Measurements from ENCODE around the gene STX8.
"Not testable (repeated sequence)": the region's sequence is repeated elsewhere in the genome, so short reads cannot be mapped to it uniquely, and the experiment has no call there.

Gene STX8

GRCh38 chr17:9339958-9340357 is 235.7 kb downstream of the STX8 start:
- H3K27ac Mint-ChIP-seq, result no peak overlapping the region
- no peak for DNase-seq
- H3K4me3 Mint-ChIP-seq, result no peak overlapping the region
- no peaks in the 10 kb centered on the region for H3K4me1 Mint-ChIP-seq
- H3K27me3 Mint-ChIP-seq, result no peaks in the 10 kb centered on the region
- ATAC-seq, result no peak
- H3K9me3 Mint-ChIP-seq, result peaks cover 4 to 24% of the 10 kb centered on the region in 2 donors

GRCh38 chr17:9339482-9339881 is 236.1 kb downstream of the STX8 start:
- not testable (repeated sequence) for H3K4me3 Mint-ChIP-seq, H3K4me1 Mint-ChIP-seq, DNase-seq, H3K27me3 Mint-ChIP-seq, H3K27ac Mint-ChIP-seq, ATAC-seq
- peaks cover 9 to 29% of the 10 kb centered on the region in 2 donors for H3K9me3 Mint-ChIP-seq

GRCh38 chr17:9336817-9337216 is 238.8 kb downstream of the STX8 start:
- no peaks in the 10 kb centered on the region for H3K27me3 Mint-ChIP-seq
- no peak overlapping the region for H3K27ac Mint-ChIP-seq
- DNase-seq (no peak), ATAC-seq (no peak)
- no peaks in the 10 kb centered on the region for H3K4me1 Mint-ChIP-seq
- H3K4me3 Mint-ChIP-seq, result no peak overlapping the region
- H3K9me3 Mint-ChIP-seq, result peaks cover 12 to 32% of the 10 kb centered on the region in 2 donors

GRCh38 chr17:9334536-9335446 is 240.8 kb downstream of the STX8 start:
- H3K9me3 Mint-ChIP-seq, result peaks cover 12 to 32% of the 10 kb centered on the region in 2 donors
- no peak for ATAC-seq
- no peaks in the 10 kb centered on the region for H3K27me3 Mint-ChIP-seq
- no peak overlapping the region for H3K4me3 Mint-ChIP-seq
- no peak for DNase-seq
- no peak overlapping the region for H3K27ac Mint-ChIP-seq
- H3K4me1 Mint-ChIP-seq, result no peaks in the 10 kb centered on the region

- peaks cover 12 to 25% of the 10 kb centered on the region in 2 donors for H3K9me3 Mint-ChIP-seq
- DNase-seq (no peak), ATAC-seq (no peak)
- H3K27ac Mint-ChIP-seq, result no peak overlapping the region
- H3K27me3 Mint-ChIP-seq, result no peaks in the 10 kb centered on the region
- no peak overlapping the region for H3K4me3 Mint-ChIP-seq
- H3K4me1 Mint-ChIP-seq, result no peaks in the 10 kb centered on the region
Observed at GRCh38 chr17:9332132-9332494, 243.5 kb downstream of the STX8 start.

- ATAC-seq, result no peak
Observed at GRCh38 chr17:9331279-9332131, 244.1 kb downstream of the STX8 start.

GRCh38 chr17:9330611-9331271 is 244.9 kb downstream of the STX8 start:
- Mint-ChIP-seq H3K4me3 (no peak overlapping the region), H3K4me1 (no peaks in the 10 kb centered on the region), H3K27ac (no peak overlapping the region), H3K27me3 (no peaks in the 10 kb centered on the region), H3K9me3 (peaks cover 12 to 16% of the 10 kb centered on the region in 2 donors)
- ATAC-seq (no peak), DNase-seq (no peak)

More at GRCh38 chr17:9331279-9332131, 244.1 kb downstream of the STX8 start:
- H3K27ac Mint-ChIP-seq, result no peak overlapping the region
- H3K9me3 Mint-ChIP-seq, result peaks cover 12 to 23% of the 10 kb centered on the region in 2 donors
- H3K4me1 Mint-ChIP-seq, result no peaks in the 10 kb centered on the region
- no peaks in the 10 kb centered on the region for H3K27me3 Mint-ChIP-seq
- no peak overlapping the region for H3K4me3 Mint-ChIP-seq
- DNase-seq, result no peak

GRCh38 chr17:9330141-9330540 is 245.5 kb downstream of the STX8 start:
- DNase-seq (no peak), ATAC-seq (no peak)
- Mint-ChIP-seq H3K27ac (no peak overlapping the region), H3K27me3 (no peaks in the 10 kb centered on the region), H3K9me3 (peaks cover 10% of the 10 kb centered on the region in 2 donors), H3K4me1 (no peaks in the 10 kb centered on the region), H3K4me3 (no peak overlapping the region)

- H3K27me3 Mint-ChIP-seq, result no peaks in the 10 kb centered on the region
Observed at GRCh38 chr17:9329251-9329921, 246.2 kb downstream of the STX8 start.

GRCh38 chr17:9324864-9325263 is 250.8 kb downstream of the STX8 start:
- no peak overlapping the region for H3K27ac Mint-ChIP-seq
- no peaks in the 10 kb centered on the region for H3K27me3 Mint-ChIP-seq
- ATAC-seq, result no peak
- DNase-seq, result no peak
- no peak overlapping the region for H3K4me3 Mint-ChIP-seq
- H3K4me1 Mint-ChIP-seq, result no peaks in the 10 kb centered on the region
- H3K9me3 Mint-ChIP-seq, result no peaks in the 10 kb centered on the region

More at GRCh38 chr17:9329251-9329921, 246.2 kb downstream of the STX8 start:
- Mint-ChIP-seq H3K27ac (no peak overlapping the region), H3K9me3 (peaks cover 2% of the 10 kb centered on the region in 2 donors), H3K4me1 (no peaks in the 10 kb centered on the region), H3K4me3 (no peak overlapping the region)
- no peak for ATAC-seq
- no peak for DNase-seq

GRCh38 chr17:9322326-9322725 is 253.3 kb downstream of the STX8 start:
- Mint-ChIP-seq H3K9me3 (peaks cover 11 to 13% of the 10 kb centered on the region in 2 donors), H3K27me3 (no peaks in the 10 kb centered on the region), H3K4me3 (no peak overlapping the region), H3K4me1 (no peaks in the 10 kb centered on the region), H3K27ac (no peak overlapping the region)
- ATAC-seq (no peak), DNase-seq (no peak)

- Mint-ChIP-seq H3K9me3 (peaks cover 15% of the 10 kb centered on the region in 2 donors), H3K27ac (no peak overlapping the region), H3K4me1 (no peaks in the 10 kb centered on the region), H3K27me3 (no peaks in the 10 kb centered on the region), H3K4me3 (no peak overlapping the region)
- DNase-seq (no peak), ATAC-seq (no peak)
Observed at GRCh38 chr17:9321890-9322289, 253.7 kb downstream of the STX8 start.

- DNase-seq (no peak), ATAC-seq (no peak)
- Mint-ChIP-seq H3K4me3 (no peak overlapping the region), H3K9me3 (peaks cover 17 to 19% of the 10 kb centered on the region in 2 donors), H3K27ac (no peak overlapping the region), H3K27me3 (no peaks in the 10 kb centered on the region), H3K4me1 (no peaks in the 10 kb centered on the region)
Observed at GRCh38 chr17:9315360-9315759, 260.3 kb downstream of the STX8 start.

GRCh38 chr17:9313346-9313745 is 262.3 kb downstream of the STX8 start:
- Mint-ChIP-seq H3K27ac (no peak overlapping the region), H3K4me3 (no peak overlapping the region), H3K9me3 (peaks cover 8 to 11% of the 10 kb centered on the region in 2 donors), H3K27me3 (no peaks in the 10 kb centered on the region), H3K4me1 (no peaks in the 10 kb centered on the region)
- DNase-seq (no peak), ATAC-seq (no peak)

- no peak for ATAC-seq
- no peak overlapping the region for H3K27ac Mint-ChIP-seq
- no peak for DNase-seq
- H3K9me3 Mint-ChIP-seq, result no peaks in the 10 kb centered on the region
- no peaks in the 10 kb centered on the region for H3K4me1 Mint-ChIP-seq
- H3K27me3 Mint-ChIP-seq, result no peaks in the 10 kb centered on the region
- no peak overlapping the region for H3K4me3 Mint-ChIP-seq
Observed at GRCh38 chr17:9309216-9309615, 266.4 kb downstream of the STX8 start.
